HEK293 (cell line): ENCODE results near the gene CEP43.

Source experiments
- CTCF ChIA-PET: fragments of 350-600 bp; formaldehyde crosslinking; extraction: SDS; loops from one replicate; lab custom pipeline; 2021; ENCODE audit warnings: antibody characterized with exemption; lab: Yijun Ruan, JAX
- POLR2A ChIA-PET: fragments of 300-600 bp; formaldehyde crosslinking; extraction: SDS; loops from one replicate; lab custom pipeline; 2020; ENCODE audit warnings: antibody characterized with exemption, inconsistent platforms; lab: Yijun Ruan, JAX
- H3K27ac ChIP-seq: fragments of 200-500 bp; sonication (Bioruptor generic); 2 replicates; pipeline ENCODE4 v1.5.1; 2014; ENCODE audit warnings: low read depth, low read length, control low read depth, inconsistent platforms; ENCODE audit errors: extremely low read depth
- H3K36me3 ChIP-seq, 2 experiments: fragments of 200-500 bp in 1 of 2; sonication (Bioruptor generic) in 1 of 2; 1 replicate in 1 of 2; 2 replicates in 1 of 2; pipeline ENCODE4 v1.5.1; 2014 to 2017; ENCODE audit warnings: inconsistent platforms in 2 of 2, low read length in 2 of 2; ENCODE audit not compliant: control insufficient read depth in 2 of 2, insufficient read depth in 1 of 2
- H3K4me1 ChIP-seq: fragments of 200-500 bp; sonication (Bioruptor generic); 2 replicates; pipeline ENCODE4 v1.5.1; 2014; ENCODE audit warnings: mild to moderate bottlenecking, low read length, inconsistent platforms; ENCODE audit not compliant: control insufficient read depth, insufficient read depth
- H3K4me3 ChIP-seq: 2 replicates; pipeline ENCODE4 v1.5.1; 2011; ENCODE audit warnings: low read depth, mild to moderate bottlenecking, control low read depth, low read length, moderate library complexity
- H3K9me3 ChIP-seq: fragments of 200-500 bp; sonication (Bioruptor generic); 2 replicates; pipeline ENCODE4 v1.5.1; 2014; ENCODE audit warnings: low read depth, low read length, inconsistent platforms; ENCODE audit not compliant: control insufficient read depth, insufficient read depth
- FEZF1 ChIP-seq: fragments of 450-650 bp; formaldehyde crosslinking; IDR thresholded peaks from 2 replicates; pipeline ENCODE4 v1.5.1; 2016; ENCODE audit warnings: missing biosample characterization, missing genetic modification characterization
- GLIS2 ChIP-seq: fragments of 450-650 bp; formaldehyde crosslinking; IDR thresholded peaks from 2 replicates; pipeline ENCODE4 v1.5.1; 2016; ENCODE audit warnings: missing biosample characterization, missing genetic modification characterization
- IKZF3 ChIP-seq: fragments of 450-650 bp; IDR thresholded peaks from 2 replicates; pipeline ENCODE4 v1.5.0; 2018; ENCODE audit warnings: missing biosample characterization, mild to moderate bottlenecking, missing genetic modification characterization, moderate library complexity
- MEIS1 ChIP-seq: sonication (generic); formaldehyde crosslinking; IDR thresholded peaks from 2 replicates; pipeline ENCODE4 v1.8.1; 2022; ENCODE audit warnings: missing genetic modification reagents, mild to moderate bottlenecking, borderline replicate concordance
- ZNF169 ChIP-seq: fragments of 450-650 bp; formaldehyde crosslinking; IDR thresholded peaks from 2 replicates; pipeline ENCODE4 v1.5.1; 2016; ENCODE audit warnings: missing biosample characterization, missing genetic modification characterization
- ZNF2 ChIP-seq: fragments of 450-650 bp; formaldehyde crosslinking; IDR thresholded peaks from 2 replicates; pipeline ENCODE4 v1.5.1; 2016; ENCODE audit warnings: missing biosample characterization, missing genetic modification characterization
- ZNF354C ChIP-seq: fragments of 450-650 bp; formaldehyde crosslinking; IDR thresholded peaks from 2 replicates; pipeline ENCODE4 v1.5.1; 2016; ENCODE audit warnings: missing biosample characterization, missing genetic modification characterization, low read depth, borderline replicate concordance
- ZNF473 ChIP-seq: fragments of 450-650 bp; formaldehyde crosslinking; IDR thresholded peaks from 2 replicates; pipeline ENCODE4 v1.5.1; 2017; ENCODE audit warnings: missing biosample characterization, missing genetic modification characterization
- ZNF48 ChIP-seq: fragments of 450-650 bp; formaldehyde crosslinking; IDR thresholded peaks from 2 replicates; pipeline ENCODE4 v1.5.1; 2016; ENCODE audit warnings: missing biosample characterization, missing genetic modification characterization
- ZNF558 ChIP-seq: fragments of 450-650 bp; formaldehyde crosslinking; IDR thresholded peaks from 2 replicates; pipeline ENCODE4 v1.5.1; 2016; ENCODE audit warnings: missing biosample characterization, missing genetic modification characterization
- ZNF596 ChIP-seq: fragments of 450-650 bp; IDR thresholded peaks from 2 replicates; pipeline ENCODE4 v1.5.0; 2018; ENCODE audit warnings: missing biosample characterization, mild to moderate bottlenecking, missing genetic modification characterization, moderate library complexity
- ZNF658 ChIP-seq: fragments of 450-650 bp; formaldehyde crosslinking; IDR thresholded peaks from 2 replicates; pipeline ENCODE4; 2016; ENCODE audit warnings: missing biosample characterization, missing genetic modification characterization
- TF ChIP-seq, protein P1 (sequence below): fragments of 450-650 bp; formaldehyde crosslinking; IDR thresholded peaks from 2 replicates; pipeline ENCODE4 v1.5.1; 2017; ENCODE audit warnings: missing biosample characterization, missing genetic modification characterization
- TF ChIP-seq, protein P2 (sequence below): fragments of 450-650 bp; formaldehyde crosslinking; IDR thresholded peaks from 2 replicates; pipeline ENCODE4 v1.5.1; 2016; ENCODE audit warnings: missing biosample characterization, missing genetic modification characterization
- TF ChIP-seq, protein P3 (sequence below): fragments of 450-650 bp; formaldehyde crosslinking; IDR thresholded peaks from 2 replicates; pipeline ENCODE4 v1.5.1; 2017; ENCODE audit warnings: missing biosample characterization, missing genetic modification characterization
- TF ChIP-seq, protein P4 (sequence below): sonication (generic); formaldehyde crosslinking; IDR thresholded peaks from 2 replicates; pipeline ENCODE4 v1.8.1; 2022; ENCODE audit warnings: mild to moderate bottlenecking, moderate library complexity, missing genetic modification reagents
- TF ChIP-seq, protein P5 (sequence below): fragments of 450-650 bp; formaldehyde crosslinking; IDR thresholded peaks from 2 replicates; pipeline ENCODE4 v1.5.1; 2016; ENCODE audit warnings: missing biosample characterization, missing genetic modification characterization
- TF ChIP-seq, protein P6 (sequence below): fragments of 450-650 bp; formaldehyde crosslinking; IDR thresholded peaks from 2 replicates; pipeline ENCODE4 v1.5.1; 2016; ENCODE audit warnings: missing biosample characterization, missing genetic modification characterization
- TF ChIP-seq, protein P7 (sequence below): fragments of 450-650 bp; formaldehyde crosslinking; IDR thresholded peaks from 2 replicates; pipeline ENCODE4 v1.5.1; 2016; ENCODE audit warnings: missing biosample characterization, missing genetic modification characterization

The CEP43 gene

DNA sequence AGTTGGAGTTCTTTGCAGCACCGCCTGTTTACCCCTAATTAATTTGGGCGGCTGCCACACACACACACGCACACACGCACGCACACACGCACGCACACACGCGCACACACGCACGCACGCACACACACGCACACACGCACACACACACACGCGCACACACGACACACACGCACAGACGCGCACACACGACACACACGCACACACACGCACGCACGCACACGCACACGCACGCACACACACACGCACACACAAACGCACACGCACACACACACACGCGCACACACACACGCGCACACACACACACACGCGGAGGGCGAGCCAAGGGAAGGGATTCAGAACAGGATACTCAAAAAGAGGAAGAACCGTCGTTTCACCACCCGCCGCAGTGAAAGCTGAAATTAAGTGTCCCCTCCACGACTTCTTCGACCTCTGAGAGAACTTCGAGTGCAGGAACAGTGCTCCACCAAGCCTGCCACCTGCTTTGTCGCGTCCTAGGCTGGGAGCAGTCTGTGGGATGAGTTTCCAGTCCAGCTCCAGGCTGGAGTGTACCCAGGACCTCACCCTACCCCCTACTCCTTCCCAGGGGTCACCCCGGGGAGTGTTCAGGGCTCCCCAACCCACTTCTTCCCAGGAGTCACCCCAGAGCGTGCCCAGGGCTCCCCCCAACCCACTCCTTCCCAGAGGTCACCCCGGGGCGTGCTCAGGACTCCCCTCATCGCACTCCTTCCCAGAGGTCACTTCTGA, 43.9 kb upstream of the CEP43 start:
- Histone ChIP-seq H3K27ac (no peak overlapping the region), H3K4me3 (peak overlapping the region; percentile 87), H3K36me3 (peaks cover 0 to 16% of the 10 kb centered on the region in 2 experiments; a peak in 1 of 3 replicates), H3K4me1 (peaks cover 6% of the 10 kb centered on the region; the same call in 1 of the 2 replicates), H3K9me3 (no peaks in the 10 kb centered on the region)
- CTCF ChIA-PET: interaction anchor here (0.5 to 1.6 kb wide), 7 partner anchors 34 to 293 kb away, joined by 3 to 9 read pairs (median 5); no protein-coding TSS in a partner anchor
- no peak for TF ChIP-seq ZNF596 (tag by site-specific recombination)
- TF ChIP-seq, protein P1, sequence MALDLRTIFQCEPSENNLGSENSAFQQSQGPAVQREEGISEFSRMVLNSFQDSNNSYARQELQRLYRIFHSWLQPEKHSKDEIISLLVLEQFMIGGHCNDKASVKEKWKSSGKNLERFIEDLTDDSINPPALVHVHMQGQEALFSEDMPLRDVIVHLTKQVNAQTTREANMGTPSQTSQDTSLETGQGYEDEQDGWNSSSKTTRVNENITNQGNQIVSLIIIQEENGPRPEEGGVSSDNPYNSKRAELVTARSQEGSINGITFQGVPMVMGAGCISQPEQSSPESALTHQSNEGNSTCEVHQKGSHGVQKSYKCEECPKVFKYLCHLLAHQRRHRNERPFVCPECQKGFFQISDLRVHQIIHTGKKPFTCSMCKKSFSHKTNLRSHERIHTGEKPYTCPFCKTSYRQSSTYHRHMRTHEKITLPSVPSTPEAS (tag by site-specific recombination): peak; percentile 100
- TF ChIP-seq ZNF558 (tag by site-specific recombination): no peak
- TF ChIP-seq ZNF658 (tag by site-specific recombination): no peak
- TF ChIP-seq, protein P2, sequence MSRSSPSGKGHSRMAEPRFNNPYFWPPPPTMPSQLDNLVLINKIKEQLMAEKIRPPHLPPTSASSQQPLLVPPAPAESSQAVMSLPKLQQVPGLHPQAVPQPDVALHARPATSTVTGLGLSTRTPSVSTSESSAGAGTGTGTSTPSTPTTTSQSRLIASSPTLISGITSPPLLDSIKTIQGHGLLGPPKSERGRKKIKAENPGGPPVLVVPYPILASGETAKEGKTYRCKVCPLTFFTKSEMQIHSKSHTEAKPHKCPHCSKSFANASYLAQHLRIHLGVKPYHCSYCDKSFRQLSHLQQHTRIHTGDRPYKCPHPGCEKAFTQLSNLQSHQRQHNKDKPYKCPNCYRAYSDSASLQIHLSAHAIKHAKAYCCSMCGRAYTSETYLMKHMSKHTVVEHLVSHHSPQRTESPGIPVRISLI (tag by site-specific recombination): no peak
- TF ChIP-seq, protein P3, sequence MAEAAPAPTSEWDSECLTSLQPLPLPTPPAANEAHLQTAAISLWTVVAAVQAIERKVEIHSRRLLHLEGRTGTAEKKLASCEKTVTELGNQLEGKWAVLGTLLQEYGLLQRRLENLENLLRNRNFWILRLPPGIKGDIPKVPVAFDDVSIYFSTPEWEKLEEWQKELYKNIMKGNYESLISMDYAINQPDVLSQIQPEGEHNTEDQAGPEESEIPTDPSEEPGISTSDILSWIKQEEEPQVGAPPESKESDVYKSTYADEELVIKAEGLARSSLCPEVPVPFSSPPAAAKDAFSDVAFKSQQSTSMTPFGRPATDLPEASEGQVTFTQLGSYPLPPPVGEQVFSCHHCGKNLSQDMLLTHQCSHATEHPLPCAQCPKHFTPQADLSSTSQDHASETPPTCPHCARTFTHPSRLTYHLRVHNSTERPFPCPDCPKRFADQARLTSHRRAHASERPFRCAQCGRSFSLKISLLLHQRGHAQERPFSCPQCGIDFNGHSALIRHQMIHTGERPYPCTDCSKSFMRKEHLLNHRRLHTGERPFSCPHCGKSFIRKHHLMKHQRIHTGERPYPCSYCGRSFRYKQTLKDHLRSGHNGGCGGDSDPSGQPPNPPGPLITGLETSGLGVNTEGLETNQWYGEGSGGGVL: peak; percentile 46; the same call in 1 of the 2 replicates
- 0 out of 2 replicates have a peak, but pooled peaks have one; percentile 4 for TF ChIP-seq IKZF3
- TF ChIP-seq, protein P4, sequence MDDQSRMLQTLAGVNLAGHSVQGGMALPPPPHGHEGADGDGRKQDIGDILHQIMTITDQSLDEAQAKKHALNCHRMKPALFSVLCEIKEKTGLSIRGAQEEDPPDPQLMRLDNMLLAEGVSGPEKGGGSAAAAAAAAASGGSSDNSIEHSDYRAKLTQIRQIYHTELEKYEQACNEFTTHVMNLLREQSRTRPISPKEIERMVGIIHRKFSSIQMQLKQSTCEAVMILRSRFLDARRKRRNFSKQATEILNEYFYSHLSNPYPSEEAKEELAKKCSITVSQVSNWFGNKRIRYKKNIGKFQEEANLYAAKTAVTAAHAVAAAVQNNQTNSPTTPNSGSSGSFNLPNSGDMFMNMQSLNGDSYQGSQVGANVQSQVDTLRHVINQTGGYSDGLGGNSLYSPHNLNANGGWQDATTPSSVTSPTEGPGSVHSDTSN: 0 out of 2 replicates have a peak, but pooled peaks have one; percentile 18
- TF ChIP-seq, protein P5, sequence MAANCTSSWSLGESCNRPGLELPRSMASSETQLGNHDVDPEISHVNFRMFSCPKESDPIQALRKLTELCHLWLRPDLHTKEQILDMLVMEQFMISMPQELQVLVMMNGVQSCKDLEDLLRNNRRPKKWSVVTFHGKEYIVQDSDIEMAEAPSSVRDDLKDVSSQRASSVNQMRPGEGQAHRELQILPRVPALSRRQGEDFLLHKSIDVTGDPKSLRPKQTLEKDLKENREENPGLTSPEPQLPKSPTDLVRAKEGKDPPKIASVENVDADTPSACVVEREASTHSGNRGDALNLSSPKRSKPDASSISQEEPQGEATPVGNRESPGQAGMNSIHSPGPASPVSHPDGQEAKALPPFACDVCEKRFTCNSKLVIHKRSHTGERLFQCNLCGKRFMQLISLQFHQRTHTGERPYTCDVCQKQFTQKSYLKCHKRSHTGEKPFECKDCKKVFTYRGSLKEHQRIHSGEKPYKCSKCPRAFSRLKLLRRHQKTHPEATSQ (tag by site-specific recombination): no peak
- peak; percentile 90 for TF ChIP-seq ZNF2 (tag by site-specific recombination)
- TF ChIP-seq MEIS1 (CRISPR knock-in tag): no peak
- no peak for TF ChIP-seq ZNF48 (tag by site-specific recombination)
- TF ChIP-seq, protein P6, sequence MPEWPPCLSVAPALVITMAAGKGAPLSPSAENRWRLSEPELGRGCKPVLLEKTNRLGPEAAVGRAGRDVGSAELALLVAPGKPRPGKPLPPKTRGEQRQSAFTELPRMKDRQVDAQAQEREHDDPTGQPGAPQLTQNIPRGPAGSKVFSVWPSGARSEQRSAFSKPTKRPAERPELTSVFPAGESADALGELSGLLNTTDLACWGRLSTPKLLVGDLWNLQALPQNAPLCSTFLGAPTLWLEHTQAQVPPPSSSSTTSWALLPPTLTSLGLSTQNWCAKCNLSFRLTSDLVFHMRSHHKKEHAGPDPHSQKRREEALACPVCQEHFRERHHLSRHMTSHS (tag by site-specific recombination): 0 out of 2 replicates have a peak, but pooled peaks have one; percentile 20
- no peak for TF ChIP-seq FEZF1 (tag by site-specific recombination)
- peak; percentile 44; the same call in 1 of the 2 replicates for TF ChIP-seq ZNF169 (tag by site-specific recombination)
- TF ChIP-seq, protein P7, sequence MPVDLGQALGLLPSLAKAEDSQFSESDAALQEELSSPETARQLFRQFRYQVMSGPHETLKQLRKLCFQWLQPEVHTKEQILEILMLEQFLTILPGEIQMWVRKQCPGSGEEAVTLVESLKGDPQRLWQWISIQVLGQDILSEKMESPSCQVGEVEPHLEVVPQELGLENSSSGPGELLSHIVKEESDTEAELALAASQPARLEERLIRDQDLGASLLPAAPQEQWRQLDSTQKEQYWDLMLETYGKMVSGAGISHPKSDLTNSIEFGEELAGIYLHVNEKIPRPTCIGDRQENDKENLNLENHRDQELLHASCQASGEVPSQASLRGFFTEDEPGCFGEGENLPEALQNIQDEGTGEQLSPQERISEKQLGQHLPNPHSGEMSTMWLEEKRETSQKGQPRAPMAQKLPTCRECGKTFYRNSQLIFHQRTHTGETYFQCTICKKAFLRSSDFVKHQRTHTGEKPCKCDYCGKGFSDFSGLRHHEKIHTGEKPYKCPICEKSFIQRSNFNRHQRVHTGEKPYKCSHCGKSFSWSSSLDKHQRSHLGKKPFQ (tag by site-specific recombination): no peak
- TF ChIP-seq ZNF473 (tag by site-specific recombination): 0 out of 2 replicates have a peak, but pooled peaks have one; percentile 29
- TF ChIP-seq GLIS2 (tag by site-specific recombination): peak; percentile 46; the same call in 1 of the 2 replicates
- no peak for TF ChIP-seq ZNF354C (tag by site-specific recombination)
- POLR2A ChIA-PET: interaction anchor here (1.7 kb wide), 1 partner anchor 44 kb away, joined by 18 read pairs; the partner anchor contains the start of gene CEP43
